Type B pancreatic cell (in vitro differentiated cells): Measurements from ENCODE around the gene PGF. TPM values are rescaled to one million over a fixed set of nuclear protein-coding genes. Genes with fewer than 3 reads are reported as not detected.

ENCODE experiments used
- DNase-seq: peaks from one replicate; pipeline ENCODE4 v3.0.0; 2021; ENCODE audit warnings: mixed read lengths; ENCODE audit not compliant: unreplicated experiment; ENCODE audit errors: extremely low spot score
- H3K27ac Mint-ChIP-seq: 2 replicates; pipeline ENCODE4 v1.8.0; 2021; ENCODE audit warnings: mild to moderate bottlenecking, mixed read lengths
- H3K27me3 Mint-ChIP-seq: 2 replicates; pipeline ENCODE4 v1.8.0; 2021; ENCODE audit warnings: mixed read lengths
- H3K36me3 Mint-ChIP-seq: 2 replicates; pipeline ENCODE4 v1.8.0; 2021; ENCODE audit warnings: mixed read lengths
- H3K4me1 Mint-ChIP-seq: one replicate; pipeline ENCODE4 v1.8.0; 2021; ENCODE audit warnings: mixed read lengths; ENCODE audit not compliant: unreplicated experiment
- H3K4me3 Mint-ChIP-seq: 2 replicates; pipeline ENCODE4 v1.8.0; 2021; ENCODE audit warnings: mild to moderate bottlenecking, mixed read lengths
- H3K9me3 Mint-ChIP-seq: 2 replicates; pipeline ENCODE4 v1.8.0; 2021; ENCODE audit warnings: mixed read lengths
- total RNA-seq: library from RNA; stranded (reverse); gene quantifications from 2 replicates; pipeline ENCODE4 v1.2.1, GENCODE V29; 2021; ENCODE audit warnings: low replicate concordance
- TF ChIP-seq, protein P1 (sequence below): fragments of 200-600 bp; sonication (generic); conservative IDR thresholded peaks from 2 replicates; pipeline ENCODE4 v1.5.0; 2021; ENCODE audit warnings: antibody characterized with exemption, mild to moderate bottlenecking

Gene PGF
- total RNA-seq, 1 donor from 2014 or later: 16.8 TPM

DNA sequence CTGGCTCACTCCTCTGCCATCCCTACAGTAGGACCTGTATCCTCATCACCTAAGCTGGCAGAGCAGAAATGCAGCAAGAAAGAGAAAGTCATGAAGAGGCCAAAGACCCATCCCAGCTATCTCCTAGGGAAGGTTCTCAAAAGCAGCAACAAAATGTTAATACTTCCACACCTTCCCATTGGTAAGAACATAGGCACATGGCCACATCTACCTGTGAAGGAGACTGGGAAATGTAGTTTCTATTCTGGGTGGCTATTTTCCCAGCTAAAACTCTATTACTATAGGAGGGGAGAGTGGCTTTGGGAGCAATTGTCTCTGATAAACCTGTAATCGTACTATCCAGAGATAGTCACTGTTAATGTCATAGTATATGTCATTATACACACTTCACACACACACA, 33.6 kb upstream of the PGF start:
- Mint-ChIP-seq H3K4me3 (no peak overlapping the region), H3K9me3 (no peaks in the 10 kb centered on the region), H3K4me1 (no peaks in the 10 kb centered on the region), H3K36me3 (no peaks in the 10 kb centered on the region), H3K27me3 (no peaks in the 10 kb centered on the region), H3K27ac (no peak overlapping the region)
- TF ChIP-seq, protein P1, sequence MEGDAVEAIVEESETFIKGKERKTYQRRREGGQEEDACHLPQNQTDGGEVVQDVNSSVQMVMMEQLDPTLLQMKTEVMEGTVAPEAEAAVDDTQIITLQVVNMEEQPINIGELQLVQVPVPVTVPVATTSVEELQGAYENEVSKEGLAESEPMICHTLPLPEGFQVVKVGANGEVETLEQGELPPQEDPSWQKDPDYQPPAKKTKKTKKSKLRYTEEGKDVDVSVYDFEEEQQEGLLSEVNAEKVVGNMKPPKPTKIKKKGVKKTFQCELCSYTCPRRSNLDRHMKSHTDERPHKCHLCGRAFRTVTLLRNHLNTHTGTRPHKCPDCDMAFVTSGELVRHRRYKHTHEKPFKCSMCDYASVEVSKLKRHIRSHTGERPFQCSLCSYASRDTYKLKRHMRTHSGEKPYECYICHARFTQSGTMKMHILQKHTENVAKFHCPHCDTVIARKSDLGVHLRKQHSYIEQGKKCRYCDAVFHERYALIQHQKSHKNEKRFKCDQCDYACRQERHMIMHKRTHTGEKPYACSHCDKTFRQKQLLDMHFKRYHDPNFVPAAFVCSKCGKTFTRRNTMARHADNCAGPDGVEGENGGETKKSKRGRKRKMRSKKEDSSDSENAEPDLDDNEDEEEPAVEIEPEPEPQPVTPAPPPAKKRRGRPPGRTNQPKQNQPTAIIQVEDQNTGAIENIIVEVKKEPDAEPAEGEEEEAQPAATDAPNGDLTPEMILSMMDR: no peak
- no peak for DNase-seq

DNA sequence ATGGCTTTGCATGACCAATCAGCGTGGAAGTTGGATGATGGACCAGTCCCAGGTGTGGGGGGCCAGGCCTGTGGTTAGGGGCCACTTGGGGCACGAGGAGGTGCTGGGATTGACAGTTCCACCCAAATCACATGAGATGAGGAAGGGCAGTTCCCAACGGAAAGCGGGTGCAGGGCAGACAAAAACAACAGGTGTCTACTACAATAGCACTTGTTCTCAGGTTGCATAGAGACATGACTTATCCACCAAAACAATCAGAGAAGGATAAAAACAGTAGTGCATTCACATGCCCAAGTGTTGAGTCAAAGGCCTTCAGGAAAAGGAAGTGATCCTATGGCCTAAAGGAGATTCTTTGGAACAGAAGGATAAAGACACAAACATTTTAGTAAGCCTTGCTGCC, 32.7 kb upstream of the PGF start:
- H3K36me3 Mint-ChIP-seq: no peaks in the 10 kb centered on the region

DNA sequence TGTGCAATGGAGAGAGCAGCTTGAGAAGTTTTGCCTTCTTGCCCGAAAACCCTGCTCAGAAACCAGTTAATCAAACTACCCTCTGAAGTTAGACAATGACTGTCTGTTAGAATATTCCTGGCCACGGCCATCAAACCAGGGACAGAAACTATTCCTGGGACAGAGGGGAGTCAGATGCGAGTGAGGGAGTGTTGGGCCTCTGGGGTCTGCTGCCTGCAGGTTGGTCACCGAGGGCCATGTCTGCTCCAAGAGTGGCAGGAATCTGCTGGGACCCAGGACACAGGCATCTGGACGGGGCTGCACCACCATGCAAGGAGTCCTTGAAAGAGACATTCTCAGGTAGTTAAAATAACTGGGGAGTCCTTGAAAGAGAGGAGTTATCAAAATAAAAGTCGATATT, 30.4 kb upstream of the PGF start:
- Mint-ChIP-seq H3K4me1 (peaks cover 10% of the 10 kb centered on the region), H3K9me3 (no peaks in the 10 kb centered on the region)
- TF ChIP-seq, protein P1: no peak

More for the DNA sequence above, 32.7 kb upstream of the PGF start:
- Mint-ChIP-seq H3K4me3 (no peak overlapping the region), H3K4me1 (no peaks in the 10 kb centered on the region), H3K9me3 (no peaks in the 10 kb centered on the region), H3K27me3 (peaks cover 4% of the 10 kb centered on the region), H3K27ac (no peak overlapping the region)
- no peak for DNase-seq
- TF ChIP-seq, protein P1: no peak

DNA sequence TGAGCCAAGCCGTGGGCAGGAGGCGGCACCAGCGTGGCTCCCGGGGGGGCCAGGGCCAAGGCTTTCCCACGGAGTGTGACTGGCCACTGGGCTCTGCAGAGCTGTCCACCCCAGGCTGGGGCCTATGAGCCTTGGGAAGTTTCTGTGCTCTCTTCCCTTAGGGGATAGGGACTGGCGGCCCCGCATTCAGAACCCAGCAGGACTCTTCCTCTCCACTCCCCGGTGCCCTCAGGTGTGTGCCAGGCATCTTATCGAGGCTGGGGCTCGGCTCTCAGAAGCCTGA, 29.6 kb upstream of the PGF start:
- H3K36me3 Mint-ChIP-seq: no peaks in the 10 kb centered on the region
- no peak overlapping the region for H3K4me3 Mint-ChIP-seq
- H3K27ac Mint-ChIP-seq: no peak overlapping the region
- TF ChIP-seq, protein P1: no peak
- H3K27me3 Mint-ChIP-seq: peaks cover 6% of the 10 kb centered on the region
- peaks cover 17% of the 10 kb centered on the region for H3K4me1 Mint-ChIP-seq
- no peak for DNase-seq
- H3K9me3 Mint-ChIP-seq: no peaks in the 10 kb centered on the region

More for the DNA sequence above, 30.4 kb upstream of the PGF start:
- Mint-ChIP-seq H3K4me3 (no peak overlapping the region), H3K27ac (no peak overlapping the region), H3K27me3 (peaks cover 6% of the 10 kb centered on the region), H3K36me3 (no peaks in the 10 kb centered on the region)
- DNase-seq: peak; percentile 24

DNA sequence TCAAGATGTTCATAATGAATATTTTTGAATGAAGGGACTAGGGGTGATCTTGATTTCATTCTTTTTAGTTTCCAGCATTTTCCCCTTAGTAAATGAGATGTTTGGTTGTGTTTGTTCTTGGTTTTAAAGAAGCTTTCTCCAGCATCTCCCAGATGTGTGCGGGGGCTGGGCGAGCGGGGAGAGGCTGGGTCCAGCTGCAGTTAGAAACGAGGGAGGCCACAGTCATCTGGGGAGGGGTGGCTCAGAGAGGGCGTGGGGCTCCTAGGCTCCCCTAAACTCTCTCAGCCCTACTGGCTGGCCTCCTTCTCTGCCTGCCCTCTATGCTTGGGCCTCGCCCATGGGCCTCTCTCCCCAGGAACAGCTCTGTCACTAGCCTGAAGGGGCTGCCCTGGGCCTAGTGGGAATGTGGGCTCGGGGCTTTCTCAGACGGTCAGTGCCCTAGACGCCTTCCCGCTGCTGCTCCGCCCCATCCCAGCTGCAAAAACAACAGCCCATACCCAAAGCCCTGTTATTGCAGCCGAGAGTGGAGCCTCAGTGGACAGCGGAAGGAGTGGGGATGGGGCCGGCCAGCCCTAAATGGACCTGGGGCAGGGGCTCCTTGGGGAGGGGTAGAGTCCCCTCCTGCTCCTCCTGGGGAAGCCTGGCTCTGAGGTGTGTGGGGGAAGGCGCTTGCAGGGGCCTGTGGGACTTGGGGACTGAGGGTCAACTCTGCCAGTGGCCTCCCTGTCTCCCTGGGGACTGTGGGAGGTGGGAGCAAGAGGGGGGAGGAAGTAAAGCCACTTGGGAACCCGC, 29.0 kb upstream of the PGF start:
- TF ChIP-seq, protein P1: no peak
- no peak overlapping the region for H3K27ac Mint-ChIP-seq
- peaks cover 21% of the 10 kb centered on the region for H3K4me1 Mint-ChIP-seq
- no peaks in the 10 kb centered on the region for H3K9me3 Mint-ChIP-seq
- H3K4me3 Mint-ChIP-seq: no peak overlapping the region
- DNase-seq: peak; percentile 59
- peaks cover 6% of the 10 kb centered on the region for H3K27me3 Mint-ChIP-seq
- H3K36me3 Mint-ChIP-seq: no peaks in the 10 kb centered on the region
